Kidney tubule cell (primary cell): ENCODE data around the gene CATSPERD.

ENCODE experiments used
- DNase-seq: peaks from one replicate; pipeline ENCODE4 v3.0.0-alpha.2; 2018; ENCODE audit warnings: low spot score

Gene CATSPERD

DNA sequence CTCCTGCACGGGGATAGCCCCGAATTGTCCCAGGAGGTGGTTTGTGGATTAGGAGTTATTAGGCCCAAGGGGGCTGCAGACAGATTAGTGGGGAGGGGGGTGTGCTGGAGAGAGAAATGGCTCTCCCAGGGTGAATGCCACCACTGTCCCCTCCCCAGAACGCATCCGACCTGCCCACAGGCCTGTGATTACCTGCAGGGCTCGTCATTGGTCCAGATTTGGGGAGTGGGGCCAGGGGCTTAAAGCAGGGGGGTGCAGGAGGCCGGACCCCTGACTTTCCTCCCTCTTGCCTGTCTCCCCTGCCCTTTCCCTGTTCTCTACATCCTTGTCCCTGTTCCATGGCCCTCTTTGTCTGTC, 85.7 kb downstream of the CATSPERD start:
- DNase-seq: no peak

DNA sequence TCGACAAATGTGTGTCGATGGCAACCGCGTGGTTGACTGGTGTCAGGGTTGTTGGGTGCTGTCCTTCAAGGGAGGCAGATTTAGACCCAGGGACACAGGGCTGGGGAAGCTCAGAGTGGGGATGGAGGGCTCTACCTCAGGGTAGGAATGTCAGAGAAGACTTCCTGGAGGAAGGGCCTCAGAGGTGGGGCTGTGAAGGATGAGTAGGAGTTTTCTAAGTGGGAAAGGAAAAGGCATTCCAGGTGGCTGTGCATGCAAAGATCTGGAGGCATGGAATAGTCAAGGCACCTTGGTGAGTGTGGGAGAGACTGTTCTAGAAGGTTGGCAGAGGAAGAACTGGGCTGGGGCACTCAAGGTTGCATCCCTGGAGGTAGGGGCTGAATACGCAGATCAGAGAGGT, 86.5 kb downstream of the CATSPERD start:
- DNase-seq: no peak

DNA sequence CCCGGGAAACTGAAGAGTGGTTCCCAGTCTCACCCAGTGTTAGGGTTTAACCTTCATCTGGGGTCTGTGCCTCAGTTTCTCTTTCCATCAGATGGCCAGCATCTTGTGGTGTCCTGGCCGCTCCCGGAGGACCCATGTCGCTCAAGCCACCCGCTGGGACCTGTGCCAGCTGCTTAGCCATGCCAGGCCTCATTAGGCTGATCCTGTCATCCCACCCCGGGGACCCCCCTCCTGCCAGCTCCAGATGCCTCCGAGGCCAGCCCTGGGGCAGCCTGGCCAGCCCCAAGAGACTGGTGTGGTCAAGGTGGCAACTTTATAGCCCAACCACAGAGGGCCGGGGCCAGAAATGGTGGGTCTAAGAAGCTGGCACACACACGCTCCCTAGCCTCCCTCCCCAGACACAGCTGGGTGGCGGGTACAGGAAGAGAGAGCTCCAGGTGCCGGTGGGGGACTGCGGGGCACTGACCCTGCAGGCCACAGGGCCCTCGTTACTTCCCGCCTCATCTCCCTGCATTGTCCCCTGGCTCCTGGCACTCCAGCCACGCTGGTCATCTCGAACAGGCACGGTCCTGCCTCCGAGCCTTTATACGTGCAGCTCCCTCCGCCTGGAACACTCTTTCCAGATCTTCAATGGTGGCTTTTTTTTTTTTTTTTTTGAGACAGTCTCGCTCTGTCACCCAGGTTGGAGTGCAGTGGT, 87.8 kb downstream of the CATSPERD start:
- DNase-seq: no peak

DNA sequence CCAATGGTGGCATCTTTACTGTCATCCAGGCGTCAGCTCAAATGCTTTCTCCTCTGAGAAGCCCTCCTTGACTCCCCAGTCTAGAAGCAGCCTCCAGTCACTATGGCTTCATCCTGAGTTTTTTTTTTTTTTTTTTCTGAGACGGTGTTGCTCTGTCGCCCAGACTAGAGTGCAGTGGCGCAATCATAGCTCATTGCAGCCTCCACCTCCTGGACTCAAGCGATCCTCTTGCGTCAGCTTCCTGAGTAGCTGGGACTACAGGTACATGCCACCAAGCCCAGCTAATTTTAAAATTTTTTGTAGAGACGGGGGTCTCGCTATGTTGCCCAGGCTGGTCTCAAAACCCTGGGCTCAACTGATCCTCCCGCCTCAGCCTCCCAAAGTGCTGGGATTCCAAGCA, 88.6 kb downstream of the CATSPERD start:
- no peak for DNase-seq

DNA sequence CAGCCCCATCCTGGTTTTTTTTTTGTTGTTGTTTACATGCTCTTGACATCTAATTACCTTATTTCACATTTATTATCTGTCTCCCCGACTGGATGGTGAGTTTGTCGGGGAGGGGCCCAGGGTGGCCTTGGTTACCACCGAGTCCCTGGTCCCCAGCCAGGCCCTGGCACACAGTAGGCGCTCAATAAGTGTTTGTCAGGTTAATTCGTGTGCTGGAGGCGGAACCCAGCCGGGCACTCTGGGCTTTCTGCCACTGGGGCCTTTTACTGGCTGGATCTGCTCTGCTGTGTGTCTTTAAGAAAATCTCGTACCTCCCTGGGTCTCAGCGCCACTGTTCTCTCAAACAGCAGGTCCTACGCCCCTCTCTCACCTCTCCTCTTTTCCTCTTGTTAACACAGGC, 89.0 kb downstream of the CATSPERD start:
- DNase-seq: no peak

DNA sequence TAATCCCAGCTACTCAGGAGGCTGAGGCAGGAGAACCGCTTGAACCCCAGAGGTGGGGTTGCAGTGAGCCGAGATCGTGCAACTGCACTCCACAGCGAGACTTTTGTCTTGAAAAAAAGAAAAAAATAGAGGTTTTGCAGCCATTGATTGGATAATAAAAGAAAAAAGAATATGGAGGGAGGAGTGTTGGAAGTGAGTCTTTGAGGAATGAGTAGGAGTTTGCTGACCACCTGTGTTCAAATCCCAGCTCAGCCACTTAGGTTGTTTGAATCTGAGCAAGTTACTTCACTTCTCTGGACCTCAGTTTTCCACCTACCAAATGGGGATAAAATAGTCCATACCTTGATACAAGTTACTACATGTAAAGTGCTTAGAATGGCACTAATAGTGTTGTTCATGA, 90.7 kb downstream of the CATSPERD start:
- DNase-seq: no peak

DNA sequence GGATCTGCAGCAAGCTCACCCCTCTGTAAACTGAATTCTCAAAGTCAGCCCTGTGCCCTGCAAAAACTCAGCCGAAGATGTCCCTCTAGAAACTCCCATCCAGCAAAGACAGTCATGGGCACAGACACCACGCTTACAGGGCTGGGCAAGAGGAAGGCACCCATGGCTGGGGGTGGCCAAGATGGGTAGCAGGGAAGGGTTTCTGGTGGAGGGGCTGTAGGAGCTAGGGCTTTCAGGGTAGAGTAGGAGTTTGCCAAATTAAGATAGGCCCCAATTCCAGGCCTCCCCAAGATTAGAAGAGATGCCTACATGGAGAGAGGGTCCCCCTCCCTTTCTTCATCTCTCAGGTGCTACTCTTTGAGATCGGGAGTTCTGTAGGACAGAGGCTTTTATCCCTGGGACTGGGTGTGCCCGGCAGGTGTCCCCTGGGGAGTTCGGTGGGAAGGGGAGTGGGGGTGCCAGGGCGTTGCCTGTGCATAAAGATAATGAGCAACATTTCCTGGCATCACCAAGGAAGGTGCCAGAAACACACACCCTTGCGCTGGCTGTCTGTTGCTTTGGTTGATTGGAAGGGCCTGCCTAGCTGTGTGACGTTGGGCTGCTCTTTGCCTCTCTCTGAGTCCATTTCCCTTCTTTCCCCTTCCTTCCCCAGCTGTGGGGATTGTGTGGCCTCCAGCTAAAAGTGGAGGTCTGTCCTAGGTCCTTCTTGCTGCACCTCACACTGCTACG, 93.8 kb downstream of the CATSPERD start:
- no peak for DNase-seq

DNA sequence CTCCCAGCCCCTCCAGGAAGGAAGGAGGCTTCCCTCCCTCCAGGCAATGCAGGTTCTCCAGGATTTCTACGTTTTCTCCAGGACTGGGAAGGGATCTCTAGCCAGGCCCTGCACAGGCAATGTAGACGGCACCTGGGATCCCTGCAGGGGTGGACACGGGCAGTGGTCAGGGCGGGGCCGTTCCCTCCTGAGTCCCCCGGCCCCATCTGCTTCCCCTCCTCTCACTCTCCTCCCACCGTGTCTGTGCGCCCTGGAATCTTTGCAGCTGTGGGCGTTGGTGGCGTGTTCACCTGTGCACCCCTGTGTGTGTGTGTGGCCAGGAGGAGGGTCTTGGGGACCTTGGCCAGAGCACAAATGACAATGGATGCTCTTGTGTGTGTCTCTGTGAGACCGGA, 94.4 kb downstream of the CATSPERD start:
- no peak for DNase-seq

DNA sequence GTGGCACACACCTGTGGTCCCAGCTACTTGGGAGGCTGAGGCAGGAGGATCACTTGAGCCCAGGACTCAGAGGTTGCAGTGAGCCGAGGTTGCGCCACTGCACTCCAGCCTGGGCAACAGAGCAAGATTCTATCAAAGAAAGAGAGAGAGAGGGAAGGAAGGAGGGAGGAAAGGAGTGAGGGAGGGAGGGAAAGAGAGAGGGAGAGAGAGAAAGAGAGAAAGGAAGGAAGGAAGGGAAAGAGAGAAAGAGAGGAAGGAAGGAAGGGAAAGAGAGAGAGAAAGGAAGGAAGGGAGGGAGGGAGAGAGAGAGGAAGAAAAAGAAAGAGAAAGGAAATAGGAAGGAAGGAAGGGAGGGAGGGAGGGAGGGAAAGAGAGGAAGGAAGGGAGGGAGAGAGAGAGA, 96.8 kb downstream of the CATSPERD start:
- DNase-seq: no peak

DNA sequence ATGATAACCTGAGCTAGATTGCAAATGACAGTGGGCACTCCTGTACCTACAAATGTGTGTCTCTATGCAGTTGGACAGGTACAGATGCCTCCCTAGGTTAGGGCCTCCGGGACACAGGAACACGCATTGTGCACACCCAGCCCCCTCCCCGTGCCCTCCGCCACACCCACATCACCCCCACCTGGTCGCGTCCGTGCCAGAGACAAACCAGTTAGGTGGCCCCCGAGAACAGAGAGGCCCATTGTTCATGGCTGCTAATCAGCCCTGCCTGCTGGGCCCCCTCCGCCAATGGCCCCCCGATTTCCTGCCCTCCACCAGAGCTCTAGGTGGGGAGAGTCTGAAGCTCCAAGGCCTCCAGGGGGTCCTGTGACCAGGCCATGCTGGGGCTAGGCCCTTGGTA, 98.2 kb downstream of the CATSPERD start:
- no peak for DNase-seq

DNA sequence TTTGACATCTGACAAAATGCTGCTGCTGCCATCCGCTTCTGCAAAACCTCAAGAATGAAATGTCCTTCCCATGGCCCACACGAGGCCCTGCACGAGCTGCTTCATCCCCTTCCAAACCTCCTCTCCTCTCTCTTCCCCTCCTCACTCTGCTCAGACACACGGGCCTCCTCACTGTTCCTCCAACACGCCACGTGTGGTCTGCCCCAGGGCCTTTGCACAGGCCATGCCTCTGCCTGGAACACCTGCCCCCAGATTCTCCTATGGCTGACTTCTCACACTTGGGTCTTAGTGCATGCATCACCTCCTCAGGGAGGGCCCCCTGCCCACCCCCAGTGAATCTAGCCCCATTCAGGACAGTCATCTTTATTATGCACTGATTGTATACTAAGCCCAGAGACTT, 100.3 kb downstream of the CATSPERD start:
- no peak for DNase-seq

DNA sequence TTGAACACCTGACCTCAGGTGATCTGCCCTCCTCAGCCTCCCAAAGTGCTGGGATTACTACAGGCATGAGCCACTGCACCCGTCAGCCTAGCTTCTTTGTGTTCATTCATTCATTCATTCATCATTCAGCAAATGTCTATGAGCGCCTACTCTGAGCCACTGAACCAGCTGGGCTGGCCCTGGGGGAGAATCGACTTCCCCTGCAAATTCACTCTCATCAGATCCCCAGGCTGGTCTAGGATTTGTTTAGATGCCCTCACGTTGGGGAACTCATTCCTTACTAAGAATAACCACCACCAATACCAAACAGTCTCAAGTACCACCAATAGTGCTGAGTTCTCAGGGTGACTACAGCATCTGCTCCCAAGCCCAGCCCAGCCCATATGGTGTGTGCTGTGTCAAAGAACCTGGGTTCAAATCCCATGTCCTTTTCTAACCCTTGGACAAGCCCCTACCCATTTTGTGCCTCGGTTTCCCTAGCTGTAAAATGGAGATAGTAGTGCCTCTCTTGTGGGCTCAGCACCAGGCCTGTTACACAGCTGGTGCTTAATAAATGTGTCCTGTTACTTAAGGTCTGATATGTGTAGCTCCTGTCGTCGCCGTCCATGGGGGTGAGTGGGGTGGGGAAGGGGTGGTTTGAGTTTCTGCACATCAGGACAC, 101.2 kb downstream of the CATSPERD start:
- no peak for DNase-seq

DNA sequence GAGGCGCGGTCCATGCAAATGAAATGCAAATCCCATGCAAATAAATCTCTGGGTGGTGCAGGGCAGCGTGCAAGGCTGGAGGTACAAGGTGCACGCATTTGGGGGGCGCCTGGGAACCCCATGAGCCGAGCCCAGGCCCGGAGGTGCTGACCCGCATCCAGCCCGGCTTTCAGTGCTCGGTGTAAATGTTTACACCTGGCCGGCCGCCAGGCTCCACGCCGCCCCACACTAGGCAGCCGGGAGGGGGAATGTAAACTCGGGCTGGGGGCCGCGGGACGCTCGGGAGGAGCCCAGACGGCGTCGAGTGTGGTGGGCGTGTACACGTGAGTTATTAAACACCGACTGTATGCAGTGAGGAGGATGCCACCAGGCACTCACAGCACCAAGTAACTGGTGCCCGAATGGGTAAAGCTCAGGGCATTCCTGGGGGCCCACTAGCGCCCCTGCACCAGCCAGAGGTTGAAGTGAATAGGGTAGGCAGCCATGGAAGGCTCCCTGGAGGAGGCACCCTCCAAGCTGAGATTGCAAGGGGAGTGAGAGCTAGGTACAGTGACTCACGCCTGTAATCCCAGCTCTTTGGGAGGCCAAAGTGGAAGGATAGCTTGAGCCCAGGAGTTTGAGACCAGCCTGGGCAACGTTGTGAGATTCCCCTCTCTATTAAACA, 101.9 kb downstream of the CATSPERD start:
- no peak for DNase-seq

DNA sequence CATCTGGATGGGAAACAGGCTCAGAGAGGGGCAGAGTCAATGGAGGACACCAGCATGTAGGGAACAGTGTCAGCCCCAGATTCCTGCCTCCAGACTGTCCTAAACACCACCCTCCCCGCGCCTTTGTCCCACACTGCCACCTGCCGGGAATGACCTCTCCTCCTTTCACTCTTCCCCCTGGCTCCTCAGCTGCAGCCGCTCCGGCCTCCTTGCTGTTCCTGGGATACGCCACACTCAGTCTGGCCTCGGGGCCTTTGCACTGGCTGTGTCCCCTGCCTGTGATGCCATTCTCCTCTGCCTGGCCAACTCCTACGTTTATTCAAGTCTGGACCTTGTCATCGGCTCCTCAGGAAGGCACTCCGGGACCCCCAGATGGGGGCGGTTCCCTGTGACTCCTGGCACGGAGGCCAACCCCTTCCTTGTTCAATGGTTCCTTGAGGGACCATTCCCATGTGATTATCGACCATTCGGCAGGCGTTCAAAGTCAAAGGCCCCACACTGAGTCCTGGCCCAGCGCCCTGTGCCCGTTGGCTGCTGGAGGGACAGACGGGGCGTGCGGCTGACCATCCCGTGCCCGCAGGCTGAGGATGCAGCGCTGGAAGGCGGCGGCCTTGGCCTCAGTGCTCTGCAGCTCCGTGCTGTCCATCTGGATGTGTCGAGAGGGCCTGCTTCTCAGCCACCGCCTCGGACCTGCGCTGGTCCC, 103.3 kb downstream of the CATSPERD start:
- peak; percentile 12 for DNase-seq

DNA sequence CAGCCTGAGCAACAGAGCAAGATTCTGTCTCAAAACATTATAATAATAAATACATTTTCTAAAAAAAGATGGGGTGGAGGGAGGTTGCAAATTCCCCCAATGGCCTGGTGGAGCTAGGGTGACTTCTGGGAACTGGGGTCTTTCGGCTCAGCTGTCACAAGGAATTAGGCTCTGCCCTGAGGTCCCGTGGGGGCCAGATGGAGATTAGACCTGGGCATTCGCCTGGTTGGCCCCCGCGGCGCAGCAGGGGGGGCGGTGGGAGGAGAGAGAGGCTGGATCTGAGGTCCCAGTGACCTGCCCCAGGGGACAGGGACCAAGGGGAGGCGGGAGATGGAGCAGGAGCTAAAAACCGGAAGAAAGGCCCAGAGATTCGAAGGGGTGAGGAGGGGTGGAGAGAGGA, 104.3 kb downstream of the CATSPERD start:
- no peak for DNase-seq

DNA sequence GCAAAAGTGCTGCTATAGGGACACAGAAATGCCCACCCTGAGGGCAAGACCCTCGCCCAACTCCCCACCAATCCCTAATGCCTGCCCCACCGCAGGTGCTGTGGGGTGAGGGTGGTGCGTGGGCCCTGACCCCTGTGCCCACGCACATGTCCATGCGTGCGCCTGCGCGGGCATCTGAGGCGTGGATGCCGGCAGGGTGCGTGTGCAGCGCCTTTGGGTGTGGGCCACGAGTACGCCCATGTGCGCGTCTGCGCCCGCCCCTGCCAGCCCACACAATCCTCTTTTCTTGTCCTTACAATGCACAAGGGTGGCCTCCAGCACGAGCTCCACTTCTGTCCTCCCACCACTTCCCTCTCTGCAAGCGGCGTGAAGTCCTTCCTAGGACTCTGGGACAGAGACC, 104.7 kb downstream of the CATSPERD start:
- no peak for DNase-seq

DNA sequence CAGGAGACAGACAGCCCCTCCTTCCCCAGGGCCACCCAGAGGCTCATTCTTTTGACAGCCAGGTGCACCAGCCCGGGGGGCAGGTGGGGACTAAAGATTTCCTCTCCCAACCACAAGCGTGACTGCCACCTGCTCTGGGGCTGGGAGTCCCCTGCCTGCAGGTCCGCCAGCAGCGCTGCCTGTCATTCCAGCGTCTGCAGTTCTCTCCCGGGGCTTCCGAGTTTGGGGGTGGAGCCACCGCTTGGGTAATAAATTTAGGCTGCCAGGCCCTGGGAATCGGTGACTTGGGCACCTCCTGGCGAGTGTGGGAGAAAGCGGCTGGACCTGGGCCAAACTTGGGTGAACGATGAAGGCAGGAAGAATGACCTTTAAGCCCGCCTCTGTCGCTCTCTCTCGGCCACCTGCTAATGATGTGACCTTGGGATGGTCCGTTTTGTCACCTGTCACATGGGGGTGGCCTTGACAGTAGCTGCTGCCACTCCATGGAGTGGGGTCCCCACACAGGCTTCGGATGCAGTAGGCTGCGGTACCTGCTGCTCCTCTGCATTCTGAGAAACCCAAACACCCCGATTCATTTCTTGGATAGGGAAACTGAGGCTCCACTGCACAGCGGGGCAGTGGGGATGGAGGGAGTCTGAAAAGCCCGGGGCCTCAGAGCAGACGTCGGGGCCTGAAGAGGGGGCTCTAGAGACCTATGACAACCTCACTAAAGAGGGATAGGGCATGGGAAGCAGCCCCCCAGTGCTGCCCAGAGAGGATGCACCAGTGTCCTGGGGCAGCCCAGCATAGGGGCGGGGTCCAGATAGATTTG, 106.3 kb downstream of the CATSPERD start:
- peak; percentile 87 for DNase-seq

DNA sequence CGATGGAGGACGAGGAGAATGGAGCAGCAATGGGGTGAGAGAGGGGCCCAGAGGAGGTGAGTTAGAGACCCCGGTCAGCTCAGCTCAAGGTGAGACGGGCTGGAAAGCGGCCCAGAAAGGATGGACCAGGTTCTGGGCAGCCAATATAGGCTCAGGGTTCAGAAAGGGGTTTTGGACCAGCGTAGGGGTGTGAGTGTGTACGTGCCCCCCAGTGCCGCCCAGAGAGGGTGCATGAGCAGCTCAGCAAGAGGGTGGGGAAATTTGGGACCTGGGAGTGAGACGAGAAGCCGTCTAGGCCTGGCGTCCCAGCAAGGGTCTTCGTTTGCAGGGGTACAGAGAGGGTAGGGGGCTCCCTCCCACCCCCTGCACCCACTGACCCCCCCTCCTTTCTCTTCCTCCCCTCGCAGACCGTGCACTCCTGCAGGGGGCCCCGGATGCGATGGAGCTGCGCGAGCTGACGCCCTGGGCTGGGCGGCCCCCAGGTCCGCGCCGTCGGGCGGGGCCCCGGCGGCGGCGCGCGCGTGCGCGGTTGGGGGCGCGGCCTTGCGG, 107.0 kb downstream of the CATSPERD start:
- no peak for DNase-seq

DNA sequence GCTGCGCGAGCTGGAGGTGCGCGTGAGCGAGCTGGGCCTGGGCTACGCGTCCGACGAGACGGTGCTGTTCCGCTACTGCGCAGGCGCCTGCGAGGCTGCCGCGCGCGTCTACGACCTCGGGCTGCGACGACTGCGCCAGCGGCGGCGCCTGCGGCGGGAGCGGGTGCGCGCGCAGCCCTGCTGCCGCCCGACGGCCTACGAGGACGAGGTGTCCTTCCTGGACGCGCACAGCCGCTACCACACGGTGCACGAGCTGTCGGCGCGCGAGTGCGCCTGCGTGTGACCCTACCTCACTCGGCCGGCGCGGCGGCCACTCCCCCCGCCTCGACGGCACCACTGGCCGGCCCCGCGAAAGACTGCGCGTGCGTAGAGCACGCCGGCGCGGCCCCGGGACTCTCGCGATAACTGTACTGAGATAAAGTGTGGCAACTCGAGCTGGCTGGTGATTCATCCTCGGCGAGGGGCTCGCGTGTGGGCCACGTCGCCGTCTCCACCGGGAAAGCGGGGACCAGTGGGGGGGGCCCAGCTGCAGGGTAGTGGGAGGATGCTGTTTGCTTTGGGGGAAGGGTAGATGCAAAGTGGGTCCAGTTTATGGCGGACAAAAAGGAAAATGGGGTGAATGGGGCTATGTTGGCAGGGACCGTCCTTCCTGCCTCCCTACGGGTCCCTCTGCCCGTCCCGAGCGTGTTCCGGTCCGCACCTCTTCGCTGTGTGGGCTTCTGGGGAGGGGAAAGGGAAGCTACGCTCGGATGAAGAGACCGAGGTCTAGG, 107.6 kb downstream of the CATSPERD start:
- peak; percentile 91 for DNase-seq
